ENCODE measurements around the gene C12orf56.
"Not testable (repeated sequence)": the region's sequence is repeated elsewhere in the genome, so short reads cannot be mapped to it uniquely, and the experiment has no call there.

C12orf56 gene

GRCh38 chr12:64385019-64385418, 5.5 kb downstream of the C12orf56 start:
- no peak for DNase-seq

- DNase-seq, result no peak
Measured at GRCh38 chr12:64383675-64384074, 6.9 kb downstream of the C12orf56 start.

- DNase-seq, result no peak
Measured at GRCh38 chr12:64362721-64363305, 27.7 kb downstream of the C12orf56 start.

GRCh38 chr12:64361173-64361572, 29.4 kb downstream of the C12orf56 start:
- not testable (repeated sequence) for DNase-seq

- not testable (repeated sequence) for DNase-seq
Measured at GRCh38 chr12:64356209-64356608, 34.3 kb downstream of the C12orf56 start.

GRCh38 chr12:64352181-64352580, 38.4 kb downstream of the C12orf56 start:
- no peak for DNase-seq

- no peak for DNase-seq
Measured at GRCh38 chr12:64351265-64351664, 39.3 kb downstream of the C12orf56 start.

- DNase-seq, result no peak
Measured at GRCh38 chr12:64347630-64348029, 42.9 kb downstream of the C12orf56 start.

GRCh38 chr12:64344631-64345030, 45.9 kb downstream of the C12orf56 start:
- not testable (repeated sequence) for DNase-seq

GRCh38 chr12:64340546-64340945, 50.0 kb downstream of the C12orf56 start:
- not testable (repeated sequence) for DNase-seq

- no peak for DNase-seq
Measured at GRCh38 chr12:64335886-64336466, 54.6 kb downstream of the C12orf56 start.

- DNase-seq, result no peak
Measured at GRCh38 chr12:64332938-64333337, 57.6 kb downstream of the C12orf56 start.

- DNase-seq, result no peak
Measured at GRCh38 chr12:64332296-64332695, 58.3 kb downstream of the C12orf56 start.

GRCh38 chr12:64329031-64329710, 61.4 kb downstream of the C12orf56 start:
- DNase-seq, result peak; percentile 62

GRCh38 chr12:64325055-64325454, 65.5 kb downstream of the C12orf56 start:
- no peak for DNase-seq

- no peak for DNase-seq
Measured at GRCh38 chr12:64323476-64324225, 66.9 kb downstream of the C12orf56 start.

GRCh38 chr12:64323006-64323405, 67.6 kb downstream of the C12orf56 start:
- no peak for DNase-seq

GRCh38 chr12:64320611-64321010, 69.9 kb downstream of the C12orf56 start:
- peak; percentile 11 for DNase-seq

GRCh38 chr12:64319540-64320225, 70.9 kb downstream of the C12orf56 start:
- not testable (repeated sequence) for DNase-seq

GRCh38 chr12:64318605-64319004, 72.0 kb downstream of the C12orf56 start:
- DNase-seq, result peak; percentile 68

GRCh38 chr12:64311877-64312276, 78.7 kb downstream of the C12orf56 start:
- no peak for DNase-seq

- DNase-seq, result no peak
Measured at GRCh38 chr12:64304571-64304970, 86.0 kb downstream of the C12orf56 start.

GRCh38 chr12:64299628-64300027, 90.9 kb downstream of the C12orf56 start:
- no peak for DNase-seq

All from eye (tissue), 1 donor.